Measurements from ENCODE around the gene CEBPG. TPM values are rescaled to one million over a fixed set of nuclear protein-coding genes. Genes with fewer than 3 reads are reported as not detected.

Gene CEBPG
- total and polyA plus RNA-seq, 7 experiments from 2014 or later, result 7.8 to 22.4 (median 17.7) TPM

DNA sequence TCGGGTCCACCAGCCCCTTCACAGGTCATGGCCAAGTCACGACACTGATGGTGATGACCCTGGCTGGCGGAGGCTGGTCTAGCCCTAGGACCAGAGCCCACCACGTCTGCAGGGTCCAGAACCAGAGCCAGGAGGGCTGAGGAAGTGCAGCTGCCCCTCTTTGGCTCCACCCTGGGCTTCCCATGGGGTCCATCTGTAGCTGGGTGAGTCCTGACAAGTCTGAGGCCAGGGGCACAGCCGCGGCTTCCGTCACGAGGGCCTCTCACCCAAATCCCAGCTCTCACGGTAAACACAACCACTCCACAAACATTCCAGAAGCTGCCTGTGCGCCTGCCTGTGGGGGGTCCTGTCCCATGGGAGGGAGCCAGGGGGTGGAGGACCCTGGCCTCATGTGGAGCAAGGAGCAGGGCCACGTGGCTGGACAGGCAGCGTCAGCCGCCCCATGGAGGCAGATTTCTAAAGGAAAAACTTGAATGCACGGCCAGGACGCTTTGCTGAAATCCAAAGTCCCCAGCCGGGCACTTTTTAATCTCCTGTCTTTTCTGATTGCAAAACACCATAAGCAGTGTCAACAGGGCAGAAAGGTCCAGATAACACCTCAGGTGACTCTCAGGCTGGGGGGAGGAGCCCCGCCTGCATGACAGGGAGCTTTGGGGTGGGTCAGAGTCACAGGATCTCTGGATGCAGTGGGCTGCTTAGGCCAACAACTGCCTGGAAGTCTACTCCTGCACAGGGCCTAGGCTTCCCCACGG lies 29.9 kb downstream of the CEBPG start:
- no peak for DNase-seq
- Histone ChIP-seq H3K4me3 (ENCODE audit: low read length) (no peak overlapping the region), H3K27ac (ENCODE audit: low read depth, low read length) (no peak overlapping the region), H3K9me3 (ENCODE audit: control insufficient read depth in 2 of 3, low read length in 3 of 3) (no peaks in the 10 kb centered on the region), H3K27me3 (ENCODE audit: control insufficient read depth in 2 of 2, insufficient read depth in 2 of 2, low read length in 2 of 2) (no peaks in the 10 kb centered on the region), H3K4me1 (ENCODE audit: control insufficient read depth in 2 of 2, insufficient read depth in 2 of 2, low read length in 2 of 2) (no peaks in the 10 kb centered on the region), H3K36me3 (ENCODE audit: control insufficient read depth in 2 of 3, insufficient read depth in 3 of 3, low read length in 3 of 3) (no peaks in the 10 kb centered on the region)
- Mint-ChIP-seq H3K27me3 (no peaks in the 10 kb centered on the region), H3K9me3 (peaks cover 0 to 2% (median 0%) of the 10 kb centered on the region in 11 donors), H3K4me3 (no peak overlapping the region), H3K4me1 (peaks cover 0 to 3% (median 0%) of the 10 kb centered on the region in 7 donors), H3K27ac (no peak overlapping the region), H3K36me3 (peaks cover 0 to 9% (median 0%) of the 10 kb centered on the region in 5 donors)
- intact Hi-C loops (cut with micrococcal nuclease), result no loop called here
- ChIA-PET CTCF (no interaction called here), POLR2A (no interaction called here)
- ATAC-seq, result no peak

DNA sequence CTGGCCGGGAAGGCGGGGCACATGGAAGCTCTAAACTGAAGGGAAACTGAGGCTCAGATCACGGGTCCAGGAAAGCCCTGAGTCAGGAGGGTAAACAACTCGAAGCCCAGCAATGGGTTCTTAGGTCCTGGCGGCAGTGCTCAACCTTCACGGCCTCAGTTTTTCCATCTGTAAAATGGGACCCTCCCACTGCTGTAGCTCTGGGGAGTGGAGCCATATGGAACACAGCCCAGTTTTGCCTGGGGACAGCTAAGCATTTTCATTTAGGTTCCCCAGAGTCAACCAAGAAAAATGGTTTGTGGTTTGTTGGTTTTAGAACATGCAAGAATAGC lies 30.4 kb downstream of the CEBPG start:
- Mint-ChIP-seq H3K9me3 (no peaks in the 10 kb centered on the region), H3K4me3 (no peak overlapping the region), H3K4me1 (peaks cover 0 to 3% (median 0%) of the 10 kb centered on the region in 7 donors), H3K27me3 (no peaks in the 10 kb centered on the region), H3K36me3 (peaks cover 0 to 6% (median 0%) of the 10 kb centered on the region in 5 donors), H3K27ac (no peak overlapping the region)
- Histone ChIP-seq H3K27ac (ENCODE audit: low read depth, low read length) (no peak overlapping the region), H3K4me1 (ENCODE audit: control insufficient read depth in 2 of 2, insufficient read depth in 2 of 2, low read length in 2 of 2) (no peaks in the 10 kb centered on the region), H3K9me3 (ENCODE audit: control insufficient read depth in 2 of 3, low read length in 3 of 3) (no peaks in the 10 kb centered on the region), H3K4me3 (ENCODE audit: low read length) (no peak overlapping the region), H3K27me3 (ENCODE audit: control insufficient read depth in 2 of 2, insufficient read depth in 2 of 2, low read length in 2 of 2) (no peaks in the 10 kb centered on the region), H3K36me3 (ENCODE audit: control insufficient read depth in 2 of 3, insufficient read depth in 3 of 3, low read length in 3 of 3) (no peaks in the 10 kb centered on the region)
- POLR2A ChIA-PET, result no interaction called here
- DNase-seq, result no peak
- intact Hi-C loops (cut with micrococcal nuclease), result no loop called here
- CTCF ChIA-PET, result interaction anchor here (1.0 to 1.2 kb wide), 2 partner anchors 26 to 35 kb away, joined by 3 read pairs; no protein-coding TSS in a partner anchor
- no peak for ATAC-seq

DNA sequence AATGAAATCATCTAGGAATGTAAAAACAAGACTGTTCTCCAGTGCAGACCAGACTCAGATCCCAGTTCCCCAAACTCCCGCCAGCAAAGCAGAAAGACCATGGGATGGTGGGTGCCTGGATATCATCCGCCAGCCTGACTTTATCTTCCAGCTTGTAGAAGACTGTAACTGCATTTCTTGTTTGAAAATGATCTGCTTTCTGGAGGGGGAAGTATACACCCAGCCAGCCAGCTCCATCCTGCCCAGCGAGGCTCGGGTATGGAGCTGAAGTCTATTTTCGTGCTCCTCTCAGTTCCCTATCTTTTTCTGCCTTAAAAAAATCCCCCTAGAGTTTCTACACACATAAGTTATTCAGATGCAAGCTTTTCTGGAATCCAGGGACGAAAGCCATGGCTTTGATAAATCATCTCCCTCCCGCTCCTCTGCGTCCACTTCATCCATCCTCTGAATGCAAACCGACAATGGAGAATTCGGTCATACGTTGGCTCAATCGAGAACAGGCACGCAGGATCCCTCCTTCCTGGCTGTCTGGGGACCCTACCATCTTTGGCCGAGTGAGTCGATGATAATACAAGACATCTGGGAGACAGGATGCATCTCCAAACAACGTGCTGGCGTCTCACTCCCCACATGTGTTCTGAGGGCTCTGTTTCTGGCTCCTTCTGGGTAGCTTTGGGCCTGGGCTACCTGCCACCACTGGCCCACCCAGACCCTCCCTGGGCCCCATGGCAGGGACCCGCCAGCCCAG lies 31.2 kb downstream of the CEBPG start:
- Mint-ChIP-seq H3K27me3 (no peaks in the 10 kb centered on the region), H3K9me3 (no peaks in the 10 kb centered on the region), H3K27ac (peak overlapping the region in 1 of 9 donors; percentile 72), H3K36me3 (peaks cover 0 to 4% (median 0%) of the 10 kb centered on the region in 5 donors), H3K4me3 (no peak overlapping the region), H3K4me1 (peaks cover 0 to 3% (median 0%) of the 10 kb centered on the region in 7 donors)
- Histone ChIP-seq H3K4me3 (ENCODE audit: low read length) (no peak overlapping the region), H3K27me3 (ENCODE audit: control insufficient read depth in 2 of 2, insufficient read depth in 2 of 2, low read length in 2 of 2) (no peaks in the 10 kb centered on the region), H3K36me3 (ENCODE audit: control insufficient read depth in 2 of 3, insufficient read depth in 3 of 3, low read length in 3 of 3) (no peaks in the 10 kb centered on the region), H3K4me1 (ENCODE audit: control insufficient read depth in 2 of 2, insufficient read depth in 2 of 2, low read length in 2 of 2) (no peaks in the 10 kb centered on the region), H3K9me3 (ENCODE audit: control insufficient read depth in 2 of 3, low read length in 3 of 3) (no peaks in the 10 kb centered on the region), H3K27ac (ENCODE audit: low read depth, low read length) (no peak overlapping the region)
- ATAC-seq (no peak), DNase-seq (no peak)
- ChIA-PET POLR2A (no interaction called here), CTCF (interaction anchor here (0.5 to 1.2 kb wide), 4 partner anchors 14 to 270 kb away, joined by 3 read pairs; no protein-coding TSS in a partner anchor)
- intact Hi-C loops (cut with micrococcal nuclease), result loop anchor here in 1 of 2 donors (5.0 kb wide), 2 partner anchors 262 to 277 kb away; no protein-coding TSS in a partner anchor

- ATAC-seq (no peak), DNase-seq (no peak)
- no peaks in the 10 kb centered on the region for H3K9me3 ChIP-seq (ENCODE audit: control insufficient read depth in 2 of 3, low read length in 3 of 3)
- H3K27me3 Mint-ChIP-seq, result no peaks in the 10 kb centered on the region
- peaks cover 0 to 4% (median 0%) of the 10 kb centered on the region in 5 donors for H3K36me3 Mint-ChIP-seq
- CTCF ChIA-PET, result interaction anchor here (0.7 to 4.7 kb wide), 4 partner anchors 34 to 270 kb away, joined by 3 to 34 read pairs (median 3); no protein-coding TSS in a partner anchor
- H3K36me3 ChIP-seq (ENCODE audit: control insufficient read depth in 2 of 3, insufficient read depth in 3 of 3, low read length in 3 of 3), result peaks cover 0 to 5% (median 0%) of the 10 kb centered on the region in 3 experiments
- H3K27ac ChIP-seq (ENCODE audit: low read depth, low read length), result no peak overlapping the region
- POLR2A ChIA-PET, result no interaction called here
- no peaks in the 10 kb centered on the region for H3K9me3 Mint-ChIP-seq
- H3K27ac Mint-ChIP-seq, result no peak overlapping the region
- peaks cover 0 to 3% (median 0%) of the 10 kb centered on the region in 7 donors for H3K4me1 Mint-ChIP-seq
- no peak overlapping the region for H3K4me3 ChIP-seq (ENCODE audit: low read length)
- H3K4me3 Mint-ChIP-seq, result no peak overlapping the region
- H3K4me1 ChIP-seq (ENCODE audit: control insufficient read depth in 2 of 2, insufficient read depth in 2 of 2, low read length in 2 of 2), result no peaks in the 10 kb centered on the region
- intact Hi-C loops (cut with micrococcal nuclease), result loop anchor here in 1 of 2 donors (5.0 kb wide), 2 partner anchors 263 to 278 kb away; no protein-coding TSS in a partner anchor
- no peaks in the 10 kb centered on the region for H3K27me3 ChIP-seq (ENCODE audit: control insufficient read depth in 2 of 2, insufficient read depth in 2 of 2, low read length in 2 of 2)
Observed at GRCh38 chr19:33405254-33405552, 31.7 kb downstream of the CEBPG start.

GRCh38 chr19:33405553-33406461 lies 32.3 kb downstream of the CEBPG start:
- peaks cover 0 to 8% (median 0%) of the 10 kb centered on the region in 5 donors for H3K36me3 Mint-ChIP-seq
- Histone ChIP-seq H3K4me1 (ENCODE audit: control insufficient read depth in 2 of 2, insufficient read depth in 2 of 2, low read length in 2 of 2) (no peaks in the 10 kb centered on the region), H3K4me3 (ENCODE audit: low read length) (no peak overlapping the region), H3K9me3 (ENCODE audit: control insufficient read depth in 2 of 3, low read length in 3 of 3) (no peaks in the 10 kb centered on the region), H3K27me3 (ENCODE audit: control insufficient read depth in 2 of 2, insufficient read depth in 2 of 2, low read length in 2 of 2) (no peaks in the 10 kb centered on the region), H3K36me3 (ENCODE audit: control insufficient read depth in 2 of 3, insufficient read depth in 3 of 3, low read length in 3 of 3) (peaks cover 0 to 11% (median 0%) of the 10 kb centered on the region in 3 experiments), H3K27ac (ENCODE audit: low read depth, low read length) (no peak overlapping the region)
- CTCF ChIA-PET, result interaction anchor here (0.5 to 4.7 kb wide), 10 partner anchors 21 to 281 kb away, joined by 3 to 34 read pairs (median 4); no protein-coding TSS in a partner anchor
- DNase-seq, result no peak
- H3K4me3 Mint-ChIP-seq, result no peak overlapping the region
- H3K27ac Mint-ChIP-seq, result no peak overlapping the region
- H3K4me1 Mint-ChIP-seq, result peaks cover 0 to 3% (median 0%) of the 10 kb centered on the region in 7 donors
- ATAC-seq, result no peak
- no peaks in the 10 kb centered on the region for H3K9me3 Mint-ChIP-seq
- no peaks in the 10 kb centered on the region for H3K27me3 Mint-ChIP-seq
- intact Hi-C loops (cut with micrococcal nuclease), result loop anchor here in 1 of 2 donors (1.0 to 5.0 kb wide), 4 partner anchors 165 to 279 kb away; no protein-coding TSS in a partner anchor
- POLR2A ChIA-PET, result no interaction called here

GRCh38 chr19:33406521-33407139 lies 33.1 kb downstream of the CEBPG start:
- Histone ChIP-seq H3K27me3 (ENCODE audit: control insufficient read depth in 2 of 2, insufficient read depth in 2 of 2, low read length in 2 of 2) (no peaks in the 10 kb centered on the region), H3K27ac (ENCODE audit: low read depth, low read length) (no peak overlapping the region), H3K4me1 (ENCODE audit: control insufficient read depth in 2 of 2, insufficient read depth in 2 of 2, low read length in 2 of 2) (no peaks in the 10 kb centered on the region), H3K9me3 (ENCODE audit: control insufficient read depth in 2 of 3, low read length in 3 of 3) (no peaks in the 10 kb centered on the region), H3K4me3 (ENCODE audit: low read length) (no peak overlapping the region), H3K36me3 (ENCODE audit: control insufficient read depth in 2 of 3, insufficient read depth in 3 of 3, low read length in 3 of 3) (peaks cover 0 to 17% (median 0%) of the 10 kb centered on the region in 3 experiments)
- Mint-ChIP-seq H3K36me3 (peaks cover 0 to 12% (median 0%) of the 10 kb centered on the region in 5 donors), H3K4me3 (no peak overlapping the region), H3K27me3 (no peaks in the 10 kb centered on the region), H3K4me1 (peaks cover 0 to 3% (median 0%) of the 10 kb centered on the region in 7 donors), H3K27ac (no peak overlapping the region), H3K9me3 (no peaks in the 10 kb centered on the region)
- intact Hi-C loops (cut with micrococcal nuclease), result loop anchor here (1.0 to 5.0 kb wide), 4 partner anchors 165 to 279 kb away; no protein-coding TSS in a partner anchor
- DNase-seq (peak; percentile 37 to 80 (median 63)), ATAC-seq (peak; percentile 86)
- CTCF ChIA-PET, result interaction anchor here (0.5 to 4.7 kb wide), 12 partner anchors 10 to 282 kb away, joined by 3 to 34 read pairs (median 4); no protein-coding TSS in a partner anchor
- POLR2A ChIA-PET, result no interaction called here

Measured in naive thymus-derived CD4-positive, alpha-beta T cell (primary cell).